GDM1 (cell line): ENCODE measurements around the gene RMI2.

ENCODE experiments used
- DNase-seq: peaks from one replicate; lab custom pipeline; 2025; lab: John Stamatoyannopoulos, UW

The RMI2 gene

DNA sequence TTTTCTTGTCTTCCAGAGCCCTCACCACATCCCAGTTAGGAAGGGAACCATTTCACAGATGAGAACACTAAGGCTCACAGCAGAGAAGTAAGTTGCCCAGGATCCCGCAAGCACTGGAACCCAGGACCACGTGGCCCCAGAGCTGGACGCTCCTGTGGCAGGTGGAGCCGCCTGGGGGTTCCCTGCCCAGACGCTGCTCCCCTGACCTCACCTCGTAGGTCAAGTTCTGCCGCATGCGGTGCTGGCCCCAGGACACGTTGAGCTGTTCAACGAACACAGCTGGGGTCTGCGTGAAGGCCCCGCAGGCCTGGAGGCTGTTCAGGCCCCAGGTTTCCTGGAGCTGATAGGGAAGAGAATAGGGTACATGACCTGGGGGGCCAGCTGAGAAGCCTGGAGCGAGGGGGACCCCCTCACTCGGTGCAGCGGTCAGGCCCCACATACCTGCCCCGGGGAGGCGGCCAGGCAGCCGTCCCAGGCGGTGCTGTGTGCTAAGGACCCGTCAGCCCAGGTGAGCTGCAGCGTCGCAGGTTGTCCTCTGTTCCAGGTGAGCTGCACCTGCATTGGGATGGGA, 54.1 kb downstream of the RMI2 start:
- DNase-seq, result no peak

DNA sequence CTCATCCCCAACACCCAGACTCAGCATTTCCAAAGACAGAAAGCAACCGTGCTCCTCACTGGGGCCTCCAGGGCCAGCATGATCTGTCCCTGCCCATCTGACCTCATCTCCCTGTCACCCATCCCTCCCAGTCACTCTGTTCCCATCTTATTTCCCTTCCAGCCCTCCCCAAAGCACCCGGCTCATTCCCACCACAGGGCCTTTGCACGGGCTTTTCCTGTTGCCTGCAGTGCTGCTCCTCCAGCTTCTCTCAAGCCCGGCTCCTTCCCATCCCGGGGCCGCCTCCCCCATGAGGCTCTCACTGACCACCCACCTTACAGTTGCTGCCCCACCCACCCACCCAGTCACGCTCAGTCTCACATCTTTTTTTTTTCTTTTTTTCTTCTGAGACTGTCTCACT, 54.8 kb downstream of the RMI2 start:
- DNase-seq, result no peak
